AG09309 (cell line): Measurements from ENCODE around the gene SNRNP48.

Experiments used
- DNase-seq: peaks from one replicate; pipeline ENCODE4 v3.0.0-alpha.2; 2010; ENCODE audit warnings: low read depth
- H3K4me3 ChIP-seq: 2 replicates; pipeline ENCODE4 v1.5.1; 2011; ENCODE audit warnings: mild to moderate bottlenecking, low read depth, low read length, moderate library complexity; ENCODE audit not compliant: control insufficient read depth
- TF ChIP-seq, protein P1 (sequence below): IDR thresholded peaks from 2 replicates; pipeline ENCODE4 v1.5.1; 2011; ENCODE audit warnings: mild to moderate bottlenecking, low read depth, low read length, inconsistent platforms; ENCODE audit not compliant: insufficient read depth, control insufficient read depth; ENCODE audit errors: missing control alignments

Gene SNRNP48

GRCh38 chr6:7661364-7661763, 71.4 kb downstream of the SNRNP48 start:
- DNase-seq: no peak
- TF ChIP-seq, protein P1, sequence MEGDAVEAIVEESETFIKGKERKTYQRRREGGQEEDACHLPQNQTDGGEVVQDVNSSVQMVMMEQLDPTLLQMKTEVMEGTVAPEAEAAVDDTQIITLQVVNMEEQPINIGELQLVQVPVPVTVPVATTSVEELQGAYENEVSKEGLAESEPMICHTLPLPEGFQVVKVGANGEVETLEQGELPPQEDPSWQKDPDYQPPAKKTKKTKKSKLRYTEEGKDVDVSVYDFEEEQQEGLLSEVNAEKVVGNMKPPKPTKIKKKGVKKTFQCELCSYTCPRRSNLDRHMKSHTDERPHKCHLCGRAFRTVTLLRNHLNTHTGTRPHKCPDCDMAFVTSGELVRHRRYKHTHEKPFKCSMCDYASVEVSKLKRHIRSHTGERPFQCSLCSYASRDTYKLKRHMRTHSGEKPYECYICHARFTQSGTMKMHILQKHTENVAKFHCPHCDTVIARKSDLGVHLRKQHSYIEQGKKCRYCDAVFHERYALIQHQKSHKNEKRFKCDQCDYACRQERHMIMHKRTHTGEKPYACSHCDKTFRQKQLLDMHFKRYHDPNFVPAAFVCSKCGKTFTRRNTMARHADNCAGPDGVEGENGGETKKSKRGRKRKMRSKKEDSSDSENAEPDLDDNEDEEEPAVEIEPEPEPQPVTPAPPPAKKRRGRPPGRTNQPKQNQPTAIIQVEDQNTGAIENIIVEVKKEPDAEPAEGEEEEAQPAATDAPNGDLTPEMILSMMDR: no peak
- H3K4me3 ChIP-seq: no peak overlapping the region
